SK-N-MC (cell line): ENCODE measurements around the gene NTRK2.

Experiments used
- EZH2 ChIP-seq: fragments of 200-600 bp; sonication (generic); IDR thresholded peaks from one replicate; pipeline ENCODE4 v1.6.1; 2017; ENCODE audit warnings: antibody characterized with exemption
- FOXP2 ChIP-seq: optimal IDR thresholded peaks from 2 replicates; pipeline ENCODE3; 2011; ENCODE audit warnings: mild to moderate bottlenecking, moderate library complexity; ENCODE audit not compliant: insufficient read depth; ENCODE audit errors: extremely low read length, control extremely low read depth
- POLR2AphosphoS5 ChIP-seq: IDR thresholded peaks from 2 replicates; pipeline ENCODE4 v1.6.1; 2012; ENCODE audit warnings: mild to moderate bottlenecking, low read depth, low read length, borderline replicate concordance

DNA sequence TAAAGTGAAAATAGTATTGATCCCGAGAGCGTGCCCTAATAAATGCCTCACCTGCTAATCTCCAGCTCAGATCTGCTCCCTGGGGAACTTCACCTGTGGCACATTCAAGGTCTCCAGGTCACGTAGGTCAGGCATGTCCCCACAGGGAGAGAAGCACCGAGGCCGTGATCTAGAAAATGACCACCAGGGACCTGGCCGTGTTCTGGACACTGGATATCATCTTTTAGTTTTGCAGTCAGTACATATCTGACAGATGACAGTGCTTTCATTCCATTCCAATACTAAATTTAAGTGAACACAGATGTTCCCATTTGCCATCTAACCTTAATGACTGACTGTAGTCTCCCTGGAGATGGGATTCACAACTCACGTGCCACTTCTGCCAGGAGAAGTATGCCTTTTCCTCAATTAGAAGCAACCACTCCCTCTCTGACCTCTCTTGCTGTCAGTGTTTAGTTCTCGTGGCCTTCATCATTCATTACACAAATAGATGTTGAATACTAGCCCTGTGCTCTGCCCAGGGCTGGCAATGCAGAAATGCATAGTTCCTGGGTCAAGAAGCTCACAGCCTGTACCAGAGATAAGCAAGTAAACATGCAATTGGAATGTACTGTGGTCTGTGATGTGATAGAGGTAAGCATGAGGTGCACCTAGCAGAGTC lies 276.5 kb downstream of the NTRK2 start:
- TF ChIP-seq EZH2 (no peak), POLR2AphosphoS5 (no peak), FOXP2 (no peak)
